GM19025 (cell line): ENCODE measurements around the gene RASSF8.

Experiments used
- ATAC-seq: cut with Tn5 transposase; IDR thresholded peaks from one replicate; pipeline ENCODE4 v1.9.1; 2021; ENCODE audit warnings: mild to moderate bottlenecking, low read depth, moderate library complexity; ENCODE audit not compliant: unreplicated experiment

The RASSF8 gene

GRCh38 chr12:26100666-26101349 lies 142.3 kb downstream of the RASSF8 start:
- no peak for ATAC-seq

- no peak for ATAC-seq
These were observed 142.9 kb downstream of the RASSF8 start for GRCh38 chr12:26101350-26101734.

- ATAC-seq: no peak
These were observed 143.3 kb downstream of the RASSF8 start for GRCh38 chr12:26101763-26102162.

- no peak for ATAC-seq
These were observed 144.5 kb downstream of the RASSF8 start for GRCh38 chr12:26102953-26103352.

GRCh38 chr12:26106347-26106746 lies 147.9 kb downstream of the RASSF8 start:
- ATAC-seq: no peak

GRCh38 chr12:26108915-26109314 lies 150.4 kb downstream of the RASSF8 start:
- ATAC-seq: no peak

GRCh38 chr12:26109343-26109881 lies 150.9 kb downstream of the RASSF8 start:
- ATAC-seq: no peak

- no peak for ATAC-seq
These were observed 153.8 kb downstream of the RASSF8 start for GRCh38 chr12:26112232-26112631.

- ATAC-seq: no peak
These were observed 154.2 kb downstream of the RASSF8 start for GRCh38 chr12:26112703-26113147.

- no peak for ATAC-seq
These were observed 154.7 kb downstream of the RASSF8 start for GRCh38 chr12:26113181-26113654.

GRCh38 chr12:26113853-26114719 lies 155.6 kb downstream of the RASSF8 start:
- peak; percentile 74 for ATAC-seq

GRCh38 chr12:26114720-26115401 lies 156.4 kb downstream of the RASSF8 start:
- no peak for ATAC-seq

- no peak for ATAC-seq
These were observed 158.6 kb downstream of the RASSF8 start for GRCh38 chr12:26116829-26117715.

- ATAC-seq: no peak
These were observed 159.8 kb downstream of the RASSF8 start for GRCh38 chr12:26118308-26118707.

- ATAC-seq: no peak
These were observed 161.0 kb downstream of the RASSF8 start for GRCh38 chr12:26119391-26119989.

GRCh38 chr12:26120561-26121274 lies 162.2 kb downstream of the RASSF8 start:
- no peak for ATAC-seq

GRCh38 chr12:26121323-26122060 lies 163.0 kb downstream of the RASSF8 start:
- no peak for ATAC-seq

- ATAC-seq: peak; percentile 31
These were observed 163.7 kb downstream of the RASSF8 start for GRCh38 chr12:26122061-26122680.
